NB4 (cell line): ENCODE measurements around the gene DBH.

Source experiments
- CTCF ChIP-seq: IDR thresholded peaks from one replicate; pipeline ENCODE4 v1.5.1; 2012; ENCODE audit warnings: low read depth, low read length
- MYC ChIP-seq: IDR thresholded peaks from 2 replicates; pipeline ENCODE4 v1.6.1; 2011; ENCODE audit warnings: low read depth, low read length
- POLR2A ChIP-seq: IDR thresholded peaks from 2 replicates; pipeline ENCODE4 v1.6.1; 2011; ENCODE audit warnings: mild to moderate bottlenecking; ENCODE audit not compliant: insufficient read length; ENCODE audit errors: extremely low read depth

DNA sequence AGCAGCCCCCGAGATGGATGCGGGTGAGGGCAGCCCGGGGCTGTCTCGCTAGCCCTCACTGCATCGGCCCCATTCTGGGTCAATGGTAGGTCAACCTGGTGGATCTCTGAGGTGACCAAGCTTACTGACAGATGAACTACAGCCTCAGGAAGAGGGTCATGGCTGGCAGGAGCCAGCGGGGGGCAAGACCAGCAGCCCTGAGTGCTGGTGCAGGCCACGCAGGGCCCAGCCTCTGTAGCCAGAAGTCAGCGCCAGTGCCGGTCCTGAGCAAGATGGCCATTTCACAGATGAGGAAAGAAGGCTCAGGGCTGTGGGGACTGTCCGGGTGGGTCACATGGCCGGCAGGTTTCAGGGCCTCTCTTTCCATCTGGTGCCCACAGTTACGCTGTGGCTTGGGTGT, 5.1 kb upstream of the DBH start:
- no peak for TF ChIP-seq CTCF
- no peak for TF ChIP-seq POLR2A
- no peak for TF ChIP-seq MYC
